NCI-H2107 (cell line): ENCODE measurements around the gene GLP1R.
"Not testable (repeated sequence)": the region's sequence is repeated elsewhere in the genome, so short reads cannot be mapped to it uniquely, and the experiment has no call there.

Experiments
- DNase-seq: peaks from one replicate; lab custom pipeline; 2025; lab: John Stamatoyannopoulos, UW

GLP1R gene

GRCh38 chr6:39128106-39128505 is 79.5 kb downstream of the GLP1R start:
- DNase-seq: no peak

- DNase-seq: no peak
Measured at GRCh38 chr6:39128832-39129231, 80.3 kb downstream of the GLP1R start.

- no peak for DNase-seq
Measured at GRCh38 chr6:39130691-39131090, 82.1 kb downstream of the GLP1R start.

DNA sequence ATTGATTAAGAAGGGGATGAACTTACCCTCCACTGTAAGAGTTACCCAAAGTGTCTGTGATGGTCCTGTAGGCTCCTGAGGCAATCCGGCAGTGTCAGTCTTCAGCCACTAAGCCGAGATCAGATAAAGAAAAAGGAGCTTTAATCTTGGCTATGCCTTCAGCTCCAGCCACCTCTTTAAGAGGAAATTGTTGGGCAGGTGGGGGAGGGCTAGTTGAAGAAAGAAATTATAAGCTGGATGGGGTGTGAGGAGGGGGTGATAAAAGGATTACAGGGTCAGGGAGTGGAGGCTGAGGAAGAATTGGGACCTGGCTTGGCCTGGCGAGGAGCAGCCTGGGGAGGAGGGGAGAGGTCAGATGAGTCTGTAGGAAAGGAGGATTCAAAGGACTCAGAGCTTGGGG is 86.2 kb downstream of the GLP1R start:
- DNase-seq: not testable (repeated sequence)

- DNase-seq: not testable (repeated sequence)
Measured at GRCh38 chr6:39136207-39136606, 87.6 kb downstream of the GLP1R start.

GRCh38 chr6:39137245-39137644 is 88.7 kb downstream of the GLP1R start:
- DNase-seq: no peak
